Brain microvascular endothelial cell (primary cell): ENCODE data around the gene KRT2.

ENCODE experiments used
- DNase-seq: peaks from one replicate; pipeline ENCODE4 v3.0.0-alpha.2; 2020
- H3K27ac ChIP-seq: fragments of 250-450 bp; sonication (Bioruptor Pico); 2 replicates; pipeline ENCODE4 v1.5.1; 2020; ENCODE audit warnings: mild to moderate bottlenecking, moderate library complexity
- H3K27me3 ChIP-seq: fragments of 250-450 bp; sonication (Bioruptor Pico); replicated peaks from 2 replicates; pipeline ENCODE4 v1.5.1; 2020; ENCODE audit warnings: mild to moderate bottlenecking
- H3K36me3 ChIP-seq: fragments of 250-450 bp; sonication (Bioruptor Pico); replicated peaks from 2 replicates; pipeline ENCODE4 v1.5.1; 2020; ENCODE audit warnings: mild to moderate bottlenecking
- H3K4me3 ChIP-seq: 2 replicates; pipeline ENCODE4 v1.5.1; 2011; ENCODE audit warnings: low read depth, mild to moderate bottlenecking, control low read depth, low read length, moderate library complexity
- CTCF ChIP-seq: IDR thresholded peaks from 2 replicates; pipeline ENCODE4 v1.5.1; 2011; ENCODE audit warnings: low read depth, mild to moderate bottlenecking, moderate library complexity, low read length, control low read depth, inconsistent platforms; ENCODE audit errors: missing control alignments
- in situ Hi-C: cut with HindIII; loops from 2 replicates; pipeline ENCODE4 v1.10.0; 2017; ENCODE audit warnings: low sequenced_read_pairs, low pct_ligation_motif_present

Gene KRT2

GRCh38 chr12:52650520-52651081 is 1.4 kb downstream of the KRT2 start:
- no peak overlapping the region for H3K4me3 ChIP-seq
- no peaks in the 10 kb centered on the region for H3K36me3 ChIP-seq
- H3K27ac ChIP-seq: no peak overlapping the region
- H3K27me3 ChIP-seq: peaks cover 7% of the 10 kb centered on the region
- no peak for TF ChIP-seq CTCF
- in situ Hi-C loops: no loop called here
- no peak for DNase-seq

GRCh38 chr12:52649066-52649465 is 2.9 kb downstream of the KRT2 start:
- H3K4me3 ChIP-seq: no peak overlapping the region
- no peak overlapping the region for H3K27ac ChIP-seq
- no peaks in the 10 kb centered on the region for H3K36me3 ChIP-seq
- H3K27me3 ChIP-seq: peaks cover 5% of the 10 kb centered on the region
- no peak for TF ChIP-seq CTCF
- DNase-seq: no peak
- in situ Hi-C loops: loop anchor here (25.0 kb wide), 1 partner anchor 213 kb away; no protein-coding TSS in a partner anchor

- DNase-seq: no peak
- H3K36me3 ChIP-seq: no peaks in the 10 kb centered on the region
- H3K27ac ChIP-seq: no peak overlapping the region
- peaks cover 2% of the 10 kb centered on the region for H3K27me3 ChIP-seq
- no peak for TF ChIP-seq CTCF
- H3K4me3 ChIP-seq: no peak overlapping the region
- in situ Hi-C loops: loop anchor here (25.0 kb wide), 1 partner anchor 214 kb away; no protein-coding TSS in a partner anchor
Observed at GRCh38 chr12:52648012-52648550, 3.9 kb downstream of the KRT2 start.

- Histone ChIP-seq H3K27ac (no peak overlapping the region), H3K36me3 (no peaks in the 10 kb centered on the region), H3K4me3 (no peak overlapping the region), H3K27me3 (peaks cover 2% of the 10 kb centered on the region)
- no peak for DNase-seq
- no peak for TF ChIP-seq CTCF
- in situ Hi-C loops: loop anchor here (25.0 kb wide), 1 partner anchor 215 kb away; no protein-coding TSS in a partner anchor
Observed at GRCh38 chr12:52647601-52648000, 4.4 kb downstream of the KRT2 start.

- in situ Hi-C loops: loop anchor here (25.0 kb wide), 1 partner anchor 216 kb away; no protein-coding TSS in a partner anchor
- H3K4me3 ChIP-seq: no peak overlapping the region
- no peak for DNase-seq
- no peak overlapping the region for H3K27ac ChIP-seq
- H3K27me3 ChIP-seq: peaks cover 7% of the 10 kb centered on the region
- no peaks in the 10 kb centered on the region for H3K36me3 ChIP-seq
- no peak for TF ChIP-seq CTCF
Observed at GRCh38 chr12:52646613-52647012, 5.4 kb downstream of the KRT2 start.
